Epidermal melanocyte (primary cell): ENCODE measurements around the gene PXN.
A peak's percentile ranks its signal among the peaks of the same experiment; 100 is the strongest.
"Not testable (repeated sequence)": the region's sequence is repeated elsewhere in the genome, so short reads cannot be mapped to it uniquely, and the experiment has no call there.

Source experiments
- DNase-seq: peaks from one replicate; pipeline ENCODE4 v3.0.0; 2011; ENCODE audit warnings: low spot score; ENCODE audit not compliant: insufficient read length

Gene PXN

DNA sequence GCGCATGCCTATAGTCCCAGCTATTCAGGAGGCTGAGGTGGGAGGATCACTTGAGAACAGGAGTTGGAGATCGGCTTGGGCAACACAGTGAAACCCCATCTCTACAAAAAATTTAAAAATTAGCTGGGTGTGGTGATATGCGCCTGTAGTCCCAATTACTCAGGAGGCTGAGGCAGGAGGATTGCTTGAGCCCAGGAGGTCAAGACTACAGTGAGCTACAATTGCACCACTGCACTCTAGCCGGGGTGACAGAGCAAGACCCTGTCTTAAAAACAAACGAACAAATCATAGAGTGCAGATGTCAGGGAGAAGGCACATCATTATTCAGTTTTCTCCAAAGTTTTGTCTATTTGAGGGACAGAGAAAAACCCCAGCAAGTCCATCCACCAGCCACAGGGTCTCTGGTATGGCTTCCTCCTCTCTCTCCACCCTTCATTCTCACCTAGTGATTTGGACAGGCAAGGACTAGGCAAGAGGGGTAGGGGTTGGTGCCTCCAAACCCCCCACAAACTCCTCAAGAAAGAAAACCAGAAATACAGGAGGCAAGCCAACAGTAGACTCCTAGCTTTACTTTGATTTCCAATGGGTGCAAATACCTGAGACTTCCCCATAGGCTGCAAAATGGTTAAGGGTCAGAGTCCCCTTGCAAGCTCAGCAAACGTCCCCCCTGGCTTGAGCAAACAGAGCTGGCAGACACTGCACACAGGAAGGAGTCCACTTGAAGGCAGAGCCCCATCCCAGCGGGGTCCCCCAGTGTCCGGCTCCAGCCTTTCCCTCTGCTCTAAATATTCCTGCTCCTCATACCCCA is 38.1 kb downstream of the PXN start:
- DNase-seq = no peak

DNA sequence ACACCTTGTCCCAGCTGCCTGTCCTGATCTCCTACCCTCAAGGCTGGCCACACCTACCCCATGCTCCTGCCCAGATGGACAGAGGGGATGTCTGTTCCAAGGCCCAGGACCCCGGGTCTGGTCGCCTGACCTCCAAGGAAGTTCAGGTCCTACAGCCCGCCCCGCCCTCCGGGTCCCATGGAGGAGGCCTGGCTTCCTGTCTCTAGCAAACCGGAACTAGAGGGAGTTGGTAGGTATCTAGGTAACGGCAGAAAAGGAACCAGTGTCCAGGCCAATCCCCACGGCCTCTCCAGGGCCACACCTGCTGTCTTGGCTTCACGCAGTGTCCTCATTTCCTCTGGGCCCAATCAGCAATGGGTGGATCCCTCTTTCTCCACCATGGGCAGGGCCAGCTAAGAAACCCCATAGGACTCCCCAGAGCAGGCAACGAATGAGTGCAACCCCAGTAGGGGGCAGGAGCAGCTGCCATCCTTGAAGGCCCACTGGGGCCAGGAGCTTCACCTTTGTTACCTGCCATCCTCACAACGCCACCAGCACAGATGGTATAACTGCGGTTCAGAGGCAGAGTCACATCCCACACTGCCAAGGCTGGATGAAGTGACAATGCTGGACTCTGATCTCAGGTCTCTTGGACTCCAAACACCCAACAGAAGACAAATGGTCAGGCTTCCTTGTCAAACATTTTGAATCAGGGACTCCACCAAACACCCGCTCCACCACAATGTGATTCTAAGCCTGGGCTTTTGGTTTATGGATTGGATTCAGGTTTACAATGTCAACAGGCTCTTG is 39.5 kb downstream of the PXN start:
- DNase-seq = no peak

DNA sequence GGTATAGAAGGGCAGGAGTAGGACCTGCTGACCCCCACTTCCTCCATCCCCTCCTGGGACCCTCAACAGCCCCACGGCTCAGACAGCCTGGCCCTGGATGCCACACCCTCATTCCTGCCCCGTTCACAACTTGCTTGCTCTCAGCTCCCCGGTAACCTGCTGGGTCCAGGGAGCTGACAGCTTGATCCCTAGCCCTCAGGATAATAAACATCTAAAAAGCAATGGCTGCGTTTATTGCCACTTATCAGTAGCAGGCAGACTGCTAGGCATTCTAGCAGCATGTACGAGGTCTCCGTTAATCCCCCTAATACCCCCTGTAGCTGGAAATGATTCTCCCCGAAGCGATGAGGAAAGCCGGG is 40.4 kb downstream of the PXN start:
- DNase-seq = no peak

DNA sequence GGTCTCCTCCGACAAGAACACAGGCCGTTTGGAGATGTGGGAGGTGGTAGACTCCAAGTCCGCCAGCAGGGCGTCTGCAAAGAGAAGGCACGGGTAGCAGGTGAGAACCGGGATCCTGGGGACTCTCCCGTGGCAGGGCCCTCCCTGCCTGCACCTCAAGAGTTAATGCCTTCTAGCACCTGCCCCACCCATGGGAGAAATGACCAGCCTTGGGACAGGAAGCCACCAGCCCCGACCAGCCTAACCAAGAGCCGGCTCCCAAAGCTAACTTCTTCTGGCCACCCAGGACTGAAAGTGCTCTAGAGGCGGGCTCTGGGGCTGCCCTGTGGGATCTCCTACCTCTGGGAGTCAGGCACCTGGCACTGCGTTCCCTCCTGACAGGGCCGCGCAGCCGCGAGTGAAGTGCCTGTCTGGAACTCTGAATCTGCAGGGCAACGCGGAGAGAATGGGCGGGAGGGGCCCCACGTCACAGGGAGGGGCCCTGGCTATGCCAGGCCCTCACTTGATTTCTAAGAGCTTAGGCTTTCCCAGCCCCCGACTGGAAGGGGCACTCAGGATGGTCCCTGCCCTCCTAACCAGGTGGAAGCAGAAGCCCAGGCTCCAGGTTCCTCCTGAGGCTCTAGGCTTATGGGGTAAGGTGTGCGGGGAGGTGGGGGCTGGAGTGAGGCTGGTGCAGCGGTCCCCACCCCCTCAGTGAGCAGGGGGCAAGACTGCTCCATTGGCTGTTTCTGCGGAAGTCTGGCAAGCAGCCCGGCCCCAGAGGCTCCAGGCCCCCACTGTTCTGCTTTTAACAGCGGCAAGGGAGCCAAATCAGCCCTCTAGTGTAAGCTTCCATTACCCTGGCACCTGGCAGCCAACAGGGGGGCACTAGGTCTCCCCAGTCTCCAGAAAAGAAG is 41.0 kb downstream of the PXN start:
- no peak for DNase-seq

DNA sequence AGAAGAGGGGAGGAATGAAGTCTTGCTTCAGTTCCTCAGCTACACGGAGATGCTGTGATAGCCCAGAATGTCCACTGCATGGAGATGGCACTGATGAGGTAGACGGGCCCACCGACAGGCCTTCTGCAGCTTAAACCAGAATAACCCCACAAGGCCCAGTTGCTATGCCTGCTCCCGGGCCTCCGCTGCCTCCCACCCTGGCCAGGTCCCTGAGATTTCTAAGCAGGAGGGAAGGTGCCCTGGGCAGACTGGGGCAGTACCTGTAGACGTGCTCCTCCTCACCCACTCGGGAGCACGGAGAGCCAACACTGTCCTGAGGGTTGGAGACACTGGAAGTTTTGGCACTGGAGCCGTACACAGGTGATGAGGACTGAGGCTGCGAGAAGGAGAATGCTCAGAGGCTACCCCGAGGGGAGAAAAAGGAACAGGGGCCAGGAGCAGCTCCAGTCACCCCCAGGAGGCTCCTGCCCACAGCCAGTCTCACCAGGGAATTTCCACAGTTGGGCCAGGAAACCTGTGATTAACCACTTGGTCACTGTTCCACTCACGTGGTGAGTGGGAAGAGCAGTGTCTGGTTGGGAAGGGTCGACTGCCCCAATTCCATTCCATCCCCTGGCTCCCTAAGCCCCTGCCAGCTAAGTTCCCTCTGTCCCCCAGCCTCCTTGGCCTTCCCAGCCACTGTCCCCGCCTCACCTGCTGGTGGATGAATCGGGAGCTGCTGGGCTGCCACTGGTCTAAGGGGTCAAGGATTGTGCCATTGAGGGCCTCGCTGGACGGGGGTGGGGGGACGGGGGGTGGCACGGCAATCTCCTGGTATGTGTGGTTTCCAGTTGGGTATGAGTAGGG is 41.8 kb downstream of the PXN start:
- no peak for DNase-seq

DNA sequence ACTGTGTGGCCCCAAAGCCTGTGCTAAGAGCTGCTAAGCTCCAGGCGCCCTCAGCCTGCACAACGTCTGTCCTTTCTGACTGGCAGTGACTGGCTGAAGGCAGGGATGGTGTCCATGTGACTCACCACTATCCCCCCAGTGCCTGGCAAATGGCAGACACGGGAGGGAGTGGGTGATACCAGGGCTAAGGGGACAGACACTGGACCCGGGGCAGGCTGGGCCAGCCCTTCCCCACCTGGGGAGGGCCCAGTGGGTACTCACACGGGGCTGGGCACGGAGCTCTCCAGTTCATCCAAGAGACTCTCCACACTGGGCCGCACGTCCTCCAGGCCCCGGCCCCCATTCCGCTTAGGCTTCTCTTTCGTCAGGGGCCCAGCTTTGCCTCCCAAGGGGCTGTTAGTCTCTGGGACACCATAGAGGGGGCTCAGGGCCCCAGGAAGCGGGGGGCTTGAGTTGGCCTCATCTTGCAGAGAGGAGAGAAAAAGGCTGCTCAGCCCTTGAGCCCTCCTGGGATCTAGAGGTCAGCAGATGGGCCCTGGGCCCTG is 43.2 kb downstream of the PXN start:
- DNase-seq = no peak

DNA sequence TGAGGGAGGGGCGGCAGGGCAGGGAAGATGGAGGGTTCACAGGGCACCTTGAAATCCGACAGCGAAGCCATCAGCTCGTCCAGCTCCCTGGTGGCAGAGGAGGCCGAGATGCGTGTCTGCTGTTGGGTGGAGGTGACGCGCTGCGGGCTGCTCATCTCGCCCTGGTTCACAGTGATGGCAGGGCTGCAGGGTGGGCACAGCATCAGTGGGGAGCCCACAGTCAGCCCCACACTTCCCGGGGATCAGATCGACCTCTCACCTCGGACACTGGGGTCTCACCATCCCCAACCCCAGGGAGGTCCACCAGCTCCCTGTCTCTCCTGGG is 44.0 kb downstream of the PXN start:
- DNase-seq = no peak

DNA sequence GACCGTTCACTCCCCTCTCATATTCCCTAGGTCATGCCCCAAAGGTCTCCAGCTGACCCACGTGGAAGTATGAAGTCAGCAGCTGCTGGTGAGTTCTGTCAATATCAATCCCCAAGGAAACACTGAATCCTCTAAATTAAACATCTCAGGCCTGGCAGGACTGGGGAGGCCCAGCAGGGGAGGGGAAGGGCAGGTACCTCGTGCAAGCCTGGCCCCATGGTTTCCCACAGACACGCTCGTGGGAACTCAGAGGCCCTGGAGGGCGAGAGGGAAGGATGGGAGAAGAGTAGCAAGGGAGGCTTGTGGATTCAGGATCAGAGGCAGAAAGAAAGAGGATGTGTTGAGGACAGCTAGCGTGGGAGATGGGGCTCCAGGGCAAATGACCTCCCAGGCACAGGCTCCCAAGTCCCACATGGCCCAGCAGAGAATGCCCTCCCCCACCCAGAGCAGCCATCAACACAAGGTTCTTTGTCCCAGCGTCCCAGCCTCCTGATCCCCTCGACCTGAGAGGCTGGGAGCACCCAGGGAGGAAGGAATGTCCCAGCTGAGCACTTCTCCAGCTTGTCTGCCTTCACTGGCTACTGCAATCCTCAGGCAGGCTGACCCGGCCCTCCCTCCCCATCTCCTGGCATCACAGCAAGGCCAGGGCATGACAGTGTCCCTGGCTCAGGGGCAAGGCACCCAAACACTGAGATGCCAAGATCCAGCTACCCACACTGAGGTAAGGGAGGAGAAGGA is 44.5 kb downstream of the PXN start:
- DNase-seq = peak; percentile 87

DNA sequence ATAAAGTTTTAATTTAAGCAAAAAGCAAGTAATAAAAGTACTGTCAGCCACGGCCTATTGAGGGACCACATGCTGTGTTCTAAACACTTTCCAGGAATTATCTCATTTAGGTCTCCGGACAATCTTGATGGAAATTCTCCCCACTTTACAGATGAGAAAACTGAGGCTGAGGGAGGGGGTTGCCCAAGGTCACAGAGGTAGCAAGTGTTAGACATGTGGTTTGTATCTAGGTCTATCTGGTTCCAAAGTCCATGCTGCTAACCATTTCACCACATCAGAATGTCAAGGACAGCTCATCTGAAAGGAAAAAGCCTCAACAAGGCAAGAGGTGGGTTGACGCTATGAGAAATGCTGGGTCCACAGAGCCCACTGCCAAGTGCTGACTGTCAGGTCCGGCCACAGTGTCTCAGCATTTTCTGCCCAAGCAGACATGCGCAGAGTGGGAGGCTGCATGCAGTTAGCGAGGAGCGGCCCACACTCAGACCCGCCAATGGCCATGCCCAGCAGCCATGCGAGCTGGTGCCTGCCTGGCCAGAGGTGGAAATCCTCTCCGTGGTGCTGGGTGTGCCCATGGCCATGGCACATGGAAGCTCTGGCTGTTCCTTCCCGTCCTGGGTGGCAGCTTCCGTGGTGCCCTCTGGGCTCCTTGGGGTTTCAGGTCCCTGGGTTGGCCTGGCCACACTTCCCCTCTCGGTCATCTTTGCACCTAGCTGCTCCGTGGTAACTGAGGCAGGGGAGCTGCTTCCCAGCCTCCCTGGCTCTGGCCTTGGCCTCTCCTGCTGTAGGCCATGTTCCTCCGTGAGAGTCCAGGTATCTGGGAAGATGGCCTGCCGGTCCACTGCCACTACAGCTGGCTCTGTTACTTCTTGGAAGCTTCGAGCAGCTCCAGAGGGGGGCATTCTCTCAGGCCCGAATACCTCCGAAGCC is 46.6 kb downstream of the PXN start:
- no peak for DNase-seq

DNA sequence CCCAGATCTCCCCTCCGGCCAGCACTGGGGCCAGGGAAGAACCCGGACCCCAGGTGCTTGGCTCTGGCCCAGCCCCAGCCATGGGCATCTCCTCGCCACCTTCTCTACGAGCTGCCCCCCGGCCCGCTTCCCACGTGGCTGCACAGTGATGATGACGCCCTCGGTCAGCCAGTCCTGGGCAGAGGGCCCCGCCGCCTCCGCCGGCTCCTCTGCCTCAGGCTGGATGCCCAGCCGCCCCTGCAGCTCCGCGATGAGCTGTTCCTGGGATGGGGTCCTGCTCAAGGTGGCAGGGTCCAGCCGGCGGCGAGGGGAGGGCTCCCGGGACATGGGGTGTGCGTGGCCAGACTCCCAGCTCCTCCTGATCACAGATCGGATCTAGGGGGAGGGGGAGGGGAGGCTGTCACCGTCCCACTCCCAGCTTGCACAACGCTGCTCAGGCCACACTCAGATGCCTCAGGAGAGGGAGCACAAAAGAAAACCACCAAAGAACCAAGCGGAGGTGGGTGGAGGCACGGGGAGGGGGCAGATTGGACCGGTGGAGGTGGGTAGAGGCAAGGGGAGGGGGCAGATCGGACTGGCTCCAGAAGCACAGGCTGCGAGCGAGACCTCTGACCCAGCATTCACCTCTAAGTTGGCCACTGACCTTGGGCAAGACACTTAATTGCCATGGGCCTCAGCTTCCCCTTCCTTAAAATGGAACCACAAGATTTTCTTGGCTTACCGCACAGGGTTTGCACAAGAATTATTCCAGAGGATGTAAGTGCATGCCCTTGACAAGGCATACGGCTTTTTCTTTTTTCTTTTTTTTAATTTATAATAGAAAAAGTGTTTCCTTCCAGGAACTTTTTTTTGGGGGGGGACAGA is 48.6 kb downstream of the PXN start:
- no peak for DNase-seq

DNA sequence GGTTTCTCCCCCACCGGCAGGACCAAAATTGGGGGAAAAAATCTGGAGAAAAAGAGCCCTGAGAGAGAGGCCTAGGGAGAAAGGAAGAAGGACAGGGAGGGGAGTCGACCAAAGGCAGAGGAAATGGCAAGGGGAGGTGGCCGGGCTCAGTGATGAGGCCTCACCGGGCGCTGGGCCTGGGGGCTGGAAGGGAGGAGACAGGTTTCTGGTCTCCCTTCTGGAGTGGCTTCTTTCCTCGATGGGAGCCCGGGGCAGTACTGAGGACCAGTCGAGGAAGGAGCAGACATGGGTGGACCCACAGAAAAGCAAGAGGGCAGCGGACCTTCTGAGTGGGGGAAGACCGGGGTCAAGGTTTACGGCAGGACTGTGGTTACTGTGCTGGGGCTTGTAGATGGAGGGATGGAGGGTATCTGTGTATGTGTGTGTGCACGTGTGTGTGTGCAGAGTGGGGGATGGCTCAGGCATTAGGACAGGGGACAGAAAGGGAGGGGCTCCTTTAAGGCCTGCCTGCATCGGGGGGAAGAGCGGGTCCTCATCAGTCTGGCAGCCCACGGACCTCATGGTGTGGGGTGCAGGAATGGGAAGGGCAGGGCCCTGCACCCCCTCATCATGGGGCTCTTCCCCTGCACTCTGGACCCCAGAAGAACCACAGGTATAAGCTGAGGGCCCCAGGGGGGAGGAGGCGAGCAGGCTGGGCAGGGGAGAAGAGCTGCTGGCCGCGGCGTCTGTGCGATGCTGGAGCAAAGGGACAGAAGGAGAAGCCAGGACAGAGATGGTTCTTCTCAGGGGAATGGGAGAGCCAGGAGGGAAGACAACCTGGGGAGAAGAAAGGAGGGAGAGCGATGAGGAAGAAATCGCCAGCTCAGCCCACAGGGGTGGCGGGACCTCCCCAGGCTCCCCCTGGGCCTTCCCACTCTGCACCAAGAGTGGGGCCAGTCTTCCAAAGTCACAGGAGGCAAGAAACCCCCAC is 49.5 kb downstream of the PXN start:
- DNase-seq = no peak

DNA sequence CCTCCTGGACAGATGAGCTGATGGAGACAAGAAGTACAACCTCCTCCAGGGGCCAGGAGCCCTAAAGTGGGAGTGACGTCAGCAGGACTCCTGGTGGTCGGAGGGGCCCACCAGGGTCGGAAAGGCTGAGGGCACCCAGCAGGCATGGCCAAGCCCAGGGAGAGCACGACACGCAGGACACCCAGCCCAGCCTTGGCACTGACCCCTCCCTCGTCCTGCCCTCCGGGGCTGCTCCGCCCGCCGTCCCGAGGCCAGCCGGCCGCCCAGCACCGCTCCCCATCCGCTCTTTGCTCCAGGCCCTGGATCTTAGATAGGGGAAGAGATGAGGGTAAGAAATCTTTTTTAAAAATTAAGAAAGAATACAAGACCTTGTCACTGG is 50.2 kb downstream of the PXN start:
- no peak for DNase-seq

DNA sequence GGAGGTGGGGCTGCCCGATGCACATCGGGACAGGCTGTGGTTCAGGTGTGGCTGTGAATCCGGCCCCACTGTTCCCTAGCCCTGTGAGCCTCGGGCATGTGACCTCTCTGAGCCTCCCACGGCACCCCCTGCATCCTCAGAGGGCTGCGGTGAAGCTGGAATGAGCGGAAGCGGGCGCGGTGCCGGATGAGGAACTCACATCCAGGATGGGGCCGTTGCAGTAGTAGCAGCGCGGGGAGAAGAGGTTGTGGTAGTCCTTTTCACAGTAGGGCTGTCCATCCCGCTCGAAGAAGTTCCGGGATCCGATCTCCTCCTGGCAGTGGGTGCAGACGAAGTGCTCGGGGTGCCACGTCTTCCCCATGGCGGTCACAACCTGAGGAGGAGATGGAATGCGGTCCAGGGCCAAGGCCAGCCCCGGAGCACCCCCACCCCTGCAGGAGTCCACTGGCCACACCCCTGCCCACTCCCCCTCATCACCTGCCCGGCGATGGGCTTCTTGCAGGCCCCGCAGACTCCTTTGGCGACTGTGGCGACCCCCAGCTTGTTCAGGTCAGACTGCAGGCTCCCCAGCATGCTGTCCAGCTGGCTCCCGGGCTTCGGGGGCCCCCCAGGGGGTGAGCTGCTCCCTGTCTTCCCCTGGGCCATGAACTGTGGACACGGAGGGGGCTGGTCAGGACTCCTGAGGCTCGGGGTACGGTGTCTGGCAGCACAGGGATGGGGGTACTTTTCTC is 50.7 kb downstream of the PXN start:
- no peak for DNase-seq

DNA sequence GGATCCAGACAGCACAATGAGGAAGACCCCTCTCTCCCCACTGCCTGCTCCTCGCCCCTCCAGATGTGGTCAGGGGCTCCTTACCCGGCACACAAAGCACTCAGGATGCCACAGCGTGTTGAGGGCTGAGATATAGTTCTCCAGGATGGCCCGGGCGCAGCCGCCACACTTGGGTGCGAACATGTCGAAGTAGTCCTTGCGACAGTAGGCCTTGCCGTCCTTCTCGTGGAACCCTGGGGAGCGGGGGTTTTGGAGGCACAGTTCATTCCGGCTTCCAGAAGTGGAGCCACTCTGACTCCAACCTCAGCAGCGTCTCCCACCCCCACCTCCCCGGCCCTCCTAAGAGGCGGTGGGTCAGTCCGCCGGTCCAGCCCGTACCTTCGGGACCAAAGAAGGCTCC is 51.8 kb downstream of the PXN start:
- DNase-seq = no peak

DNA sequence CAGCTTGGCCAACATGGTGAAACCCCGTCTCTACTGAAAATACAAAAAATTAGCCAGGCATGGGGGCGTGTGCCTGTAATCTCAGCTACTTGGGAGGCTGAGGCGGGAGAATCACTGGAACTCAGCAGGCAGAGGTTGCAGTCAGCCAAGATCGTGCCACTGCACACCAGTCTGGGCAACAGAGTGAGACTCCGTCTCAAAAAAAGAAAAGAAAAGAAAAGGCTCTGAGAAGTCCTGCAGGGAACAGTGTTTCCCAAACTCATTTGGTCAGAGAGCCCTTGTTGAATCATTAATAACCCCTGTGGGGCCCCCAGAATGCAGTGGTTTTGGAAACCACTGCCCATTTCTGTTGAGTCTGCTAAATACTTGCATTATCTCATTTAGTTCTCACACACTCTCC is 52.3 kb downstream of the PXN start:
- DNase-seq = not testable (repeated sequence)

DNA sequence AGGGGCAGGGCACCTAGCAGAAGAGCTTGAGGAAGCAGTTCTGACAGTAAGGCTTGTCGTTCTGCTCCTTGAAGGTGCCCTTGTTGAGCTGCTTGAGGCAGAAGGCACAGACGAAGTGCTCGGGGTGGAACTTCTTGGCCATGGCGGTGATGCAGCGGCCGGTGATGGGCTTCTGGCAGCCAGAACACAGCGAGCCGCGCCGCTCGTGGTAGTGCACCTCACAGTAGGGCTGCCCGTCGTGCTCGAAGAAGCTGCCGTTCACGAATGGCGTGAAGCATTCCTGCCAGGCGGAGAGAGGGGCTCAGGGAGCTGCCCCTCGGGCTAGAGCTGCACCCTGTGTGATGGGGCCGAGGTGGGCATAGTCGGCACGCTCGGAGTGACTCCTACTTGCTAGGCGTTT is 53.2 kb downstream of the PXN start:
- no peak for DNase-seq
